Thoracic aorta (tissue), 2 donors: ENCODE results near the gene UBR3. TPM values are rescaled to one million over a fixed set of nuclear protein-coding genes. Genes with fewer than 3 reads are reported as not detected.

Experiments
- ATAC-seq: fragments of 150-250 bp; one replicate; pipeline ENCODE4 v1.8.0; 2017; ENCODE audit warnings: low read depth; ENCODE audit not compliant: insufficient number of reproducible peaks, low FRiP score
- DNase-seq: peaks from one replicate; pipeline ENCODE4 v3.0.0-alpha.2; 2020; ENCODE audit warnings: low spot score
- H3K27ac ChIP-seq, 2 donors: fragments of 200-600 bp; sonication (generic); 1 replicate in 1 of 2; 2 replicates in 1 of 2; pipeline ENCODE4 v1.5.1; 2016; ENCODE audit warnings: mild to moderate bottlenecking in 2 of 2, moderate library complexity in 2 of 2
- H3K27me3 ChIP-seq: fragments of 200-600 bp; sonication (generic); replicated peaks from 2 replicates; pipeline ENCODE4 v1.6.0; 2016; ENCODE audit warnings: mild to moderate bottlenecking; ENCODE audit not compliant: insufficient read depth
- H3K36me3 ChIP-seq: fragments of 200-600 bp; sonication (generic); one replicate; pipeline ENCODE4 v1.5.1; 2016
- H3K4me1 ChIP-seq, 2 donors: fragments of 200-600 bp; sonication (generic); 1 replicate in 1 of 2; 2 replicates in 1 of 2; pipeline versions ENCODE4 v1.5.1 to v1.6.0; 2016; ENCODE audit warnings: low read depth in 2 of 2, mild to moderate bottlenecking in 1 of 2; ENCODE audit not compliant: control insufficient read depth in 1 of 2
- H3K4me3 ChIP-seq: fragments of 200-600 bp; sonication (generic); 2 replicates; pipeline ENCODE4 v1.5.1; 2016; ENCODE audit warnings: mild to moderate bottlenecking
- H3K9me3 ChIP-seq: fragments of 200-600 bp; sonication (generic); 2 replicates; pipeline ENCODE4 v1.5.1; 2016
- CTCF ChIP-seq: fragments of 200-600 bp; sonication (generic); IDR thresholded peaks from one replicate; pipeline ENCODE4 v1.5.1; 2019; ENCODE audit warnings: antibody characterized with exemption
- total RNA-seq, 2 donors: library from RNA; depleted of rRNA; stranded (reverse); fragments of >200 nt; gene quantifications; one replicate each; pipeline versions ENCODE4 v1.1.0 to v1.2.3, GENCODE V29; 2016

The UBR3 gene
- total RNA-seq, 2 donors from 2014 or later: 62.1 to 98.6 TPM

- DNase-seq (no peak), ATAC-seq (no peak)
- TF ChIP-seq CTCF: no peak
- H3K27me3 ChIP-seq: no peaks in the 10 kb centered on the region
- no peak overlapping the region for H3K4me3 ChIP-seq
- no peak overlapping the region for H3K27ac ChIP-seq
- H3K36me3 ChIP-seq: peaks cover 4% of the 10 kb centered on the region
- no peaks in the 10 kb centered on the region for H3K9me3 ChIP-seq
- H3K4me1 ChIP-seq: peaks cover 0 to 2% of the 10 kb centered on the region in 2 donors
Measured at GRCh38 chr2:170030040-170030439, 202.8 kb downstream of the UBR3 start.

GRCh38 chr2:170031288-170031687 lies 204.0 kb downstream of the UBR3 start:
- no peak for TF ChIP-seq CTCF
- H3K4me3 ChIP-seq: no peak overlapping the region
- H3K36me3 ChIP-seq: peaks cover 4% of the 10 kb centered on the region
- ATAC-seq (no peak), DNase-seq (no peak)
- no peaks in the 10 kb centered on the region for H3K27me3 ChIP-seq
- peaks cover 0 to 2% of the 10 kb centered on the region in 2 donors for H3K4me1 ChIP-seq
- no peak overlapping the region for H3K27ac ChIP-seq
- no peaks in the 10 kb centered on the region for H3K9me3 ChIP-seq

- DNase-seq (no peak), ATAC-seq (no peak)
- H3K27me3 ChIP-seq: no peaks in the 10 kb centered on the region
- H3K9me3 ChIP-seq: no peaks in the 10 kb centered on the region
- H3K4me3 ChIP-seq: no peak overlapping the region
- peaks cover 4% of the 10 kb centered on the region for H3K36me3 ChIP-seq
- TF ChIP-seq CTCF: no peak
- no peak overlapping the region for H3K27ac ChIP-seq
- no peaks in the 10 kb centered on the region for H3K4me1 ChIP-seq
Measured at GRCh38 chr2:170034596-170034995, 207.3 kb downstream of the UBR3 start.

- Histone ChIP-seq H3K4me1 (no peaks in the 10 kb centered on the region), H3K4me3 (no peak overlapping the region), H3K27me3 (no peaks in the 10 kb centered on the region), H3K9me3 (no peaks in the 10 kb centered on the region), H3K27ac (no peak overlapping the region), H3K36me3 (no peaks in the 10 kb centered on the region)
- DNase-seq (no peak), ATAC-seq (no peak)
- TF ChIP-seq CTCF: no peak
Measured at GRCh38 chr2:170038734-170039133, 211.5 kb downstream of the UBR3 start.

- ATAC-seq: no peak
- Histone ChIP-seq H3K36me3 (no peaks in the 10 kb centered on the region), H3K4me3 (no peak overlapping the region), H3K4me1 (no peaks in the 10 kb centered on the region), H3K9me3 (no peaks in the 10 kb centered on the region), H3K27ac (no peak overlapping the region), H3K27me3 (no peaks in the 10 kb centered on the region)
- TF ChIP-seq CTCF: no peak
- no peak for DNase-seq
Measured at GRCh38 chr2:170039401-170040172, 212.3 kb downstream of the UBR3 start.
